ENCODE results near the gene ABCC1.

- TF ChIP-seq, protein P1, sequence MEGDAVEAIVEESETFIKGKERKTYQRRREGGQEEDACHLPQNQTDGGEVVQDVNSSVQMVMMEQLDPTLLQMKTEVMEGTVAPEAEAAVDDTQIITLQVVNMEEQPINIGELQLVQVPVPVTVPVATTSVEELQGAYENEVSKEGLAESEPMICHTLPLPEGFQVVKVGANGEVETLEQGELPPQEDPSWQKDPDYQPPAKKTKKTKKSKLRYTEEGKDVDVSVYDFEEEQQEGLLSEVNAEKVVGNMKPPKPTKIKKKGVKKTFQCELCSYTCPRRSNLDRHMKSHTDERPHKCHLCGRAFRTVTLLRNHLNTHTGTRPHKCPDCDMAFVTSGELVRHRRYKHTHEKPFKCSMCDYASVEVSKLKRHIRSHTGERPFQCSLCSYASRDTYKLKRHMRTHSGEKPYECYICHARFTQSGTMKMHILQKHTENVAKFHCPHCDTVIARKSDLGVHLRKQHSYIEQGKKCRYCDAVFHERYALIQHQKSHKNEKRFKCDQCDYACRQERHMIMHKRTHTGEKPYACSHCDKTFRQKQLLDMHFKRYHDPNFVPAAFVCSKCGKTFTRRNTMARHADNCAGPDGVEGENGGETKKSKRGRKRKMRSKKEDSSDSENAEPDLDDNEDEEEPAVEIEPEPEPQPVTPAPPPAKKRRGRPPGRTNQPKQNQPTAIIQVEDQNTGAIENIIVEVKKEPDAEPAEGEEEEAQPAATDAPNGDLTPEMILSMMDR (IDR thresholded peaks at IDR 0.05): no peak
- no peak for TF ChIP-seq POLR2A (IDR thresholded peaks at IDR 0.05)
Measured at GRCh38 chr16:16131204-16131603, 181.8 kb downstream of the ABCC1 start.
